Hepatocyte (in vitro differentiated cells): ENCODE data around the gene ALX4. TPM values are rescaled to one million over a fixed set of nuclear protein-coding genes. Genes with fewer than 3 reads are reported as not detected.

Experiments
- DNase-seq: peaks from one replicate; pipeline ENCODE4 v3.0.0-alpha.2; 2016; ENCODE audit warnings: low spot score
- H2AFZ ChIP-seq: fragments of 200-600 bp; sonication (generic); 2 replicates; pipeline ENCODE4 v1.6.0; 2016; ENCODE audit warnings: antibody characterized with exemption, mild to moderate bottlenecking
- H3K27ac ChIP-seq: fragments of 200-600 bp; sonication (generic); 2 replicates; pipeline ENCODE4 v1.5.1; 2016; ENCODE audit warnings: mild to moderate bottlenecking
- H3K27me3 ChIP-seq: fragments of 200-600 bp; sonication (generic); 2 replicates; pipeline ENCODE4 v1.6.1; 2016
- H3K36me3 ChIP-seq: fragments of 200-600 bp; sonication (generic); replicated peaks from 2 replicates; pipeline ENCODE4 v1.5.1; 2016; ENCODE audit warnings: low read depth; ENCODE audit not compliant: insufficient read depth
- H3K4me1 ChIP-seq: fragments of 200-600 bp; sonication (generic); 2 replicates; pipeline ENCODE4 v1.5.1; 2016; ENCODE audit warnings: mild to moderate bottlenecking, moderate library complexity; ENCODE audit not compliant: insufficient read depth
- H3K4me2 ChIP-seq: fragments of 200-600 bp; sonication (generic); 2 replicates; pipeline ENCODE4 v1.6.0; 2016
- H3K4me3 ChIP-seq: fragments of 200-600 bp; sonication (generic); 2 replicates; pipeline ENCODE4 v1.5.1; 2016; ENCODE audit warnings: mild to moderate bottlenecking
- H3K79me2 ChIP-seq: fragments of 200-600 bp; sonication (generic); 2 replicates; pipeline ENCODE4 v1.6.0; 2017; ENCODE audit warnings: mild to moderate bottlenecking
- H3K9me2 ChIP-seq: fragments of 200-600 bp; sonication (generic); replicated peaks from 2 replicates; pipeline ENCODE4 v1.6.0; 2017; ENCODE audit warnings: mild to moderate bottlenecking; ENCODE audit not compliant: insufficient read depth
- H3K9me3 ChIP-seq: fragments of 200-600 bp; sonication (generic); 2 replicates; pipeline ENCODE4 v1.5.1; 2016; ENCODE audit warnings: low read depth, mild to moderate bottlenecking
- H4K20me1 ChIP-seq: fragments of 200-600 bp; sonication (generic); 2 replicates; pipeline ENCODE4 v1.6.0; 2016; ENCODE audit warnings: mild to moderate bottlenecking; ENCODE audit not compliant: insufficient read depth, poor library complexity, severe bottlenecking
- EZH2 ChIP-seq: fragments of 200-600 bp; sonication (generic); IDR thresholded peaks from 2 replicates; pipeline ENCODE4 v1.6.1; 2016; ENCODE audit warnings: antibody characterized with exemption, mild to moderate bottlenecking, borderline replicate concordance
- EZH2phosphoT487 ChIP-seq: fragments of 200-600 bp; sonication (generic); IDR thresholded peaks from one replicate; pipeline ENCODE4 v1.6.1; 2018; ENCODE audit warnings: antibody characterized with exemption, mild to moderate bottlenecking, low read depth, moderate library complexity; ENCODE audit not compliant: unreplicated experiment, severe bottlenecking
- WGBS: methylation state at CpG from one replicate; pipeline ENCODE4 v1.1.6; 2016; ENCODE audit warnings: low lambda C conversion rate; ENCODE audit errors: missing lambda C conversion rate; 5-methylcytosine and 5-hydroxymethylcytosine counted together
- polyA plus RNA-seq: library from polyadenylated mRNA; unstranded; fragments of >200 nt; fragmentation: Nextera tagmentation; extraction: Ambion mirVana; gene quantifications from 2 replicates; pipeline ENCODE4 v1.2.1, GENCODE V29; 2016
- total RNA-seq: library from RNA; depleted of rRNA; stranded (reverse); fragments of >200 nt; gene quantifications from 2 replicates; pipeline ENCODE4 v1.2.3, GENCODE V29; 2014
- TF ChIP-seq, protein P1 (sequence below): fragments of 200-600 bp; sonication (generic); IDR thresholded peaks from 2 replicates; pipeline ENCODE4 v1.5.1; 2016; ENCODE audit warnings: antibody characterized with exemption, mild to moderate bottlenecking; ENCODE audit not compliant: poor library complexity

ALX4 gene
- total and polyA plus RNA-seq, 2 experiments from 2014 or later: 1.3 to 3.8 TPM

DNA sequence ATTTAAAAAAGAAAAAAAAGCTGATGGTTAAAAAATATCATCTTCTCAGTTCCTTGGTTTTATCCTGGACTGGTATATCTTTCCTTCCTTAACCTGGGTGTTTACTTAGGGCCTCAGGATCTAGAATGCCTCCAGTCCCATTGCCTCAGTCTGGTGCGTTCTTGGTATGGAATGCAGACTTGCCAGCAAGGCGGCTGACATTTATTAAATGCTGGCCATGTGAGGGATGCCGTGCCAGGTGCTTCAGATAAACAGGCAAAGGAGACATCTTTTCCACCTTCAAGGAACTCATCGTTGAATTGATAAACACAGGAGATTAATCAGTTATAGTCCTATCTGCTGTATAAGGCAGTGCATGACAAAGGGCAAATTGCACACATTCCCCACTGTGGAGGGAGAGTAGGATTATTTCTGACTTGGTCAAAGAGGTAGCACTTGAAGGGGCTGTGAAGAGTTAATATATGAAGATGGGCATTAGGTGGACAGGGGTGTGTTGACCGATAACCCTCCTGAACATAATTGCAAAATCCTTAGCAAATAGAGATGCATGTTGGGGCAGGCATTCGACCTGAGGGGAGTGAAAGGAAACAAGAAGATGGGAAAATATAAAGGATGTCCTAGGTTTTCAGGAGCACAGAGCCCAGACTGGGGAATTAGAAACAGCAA lies 54.4 kb downstream of the ALX4 start:
- WGBS: 67% methylated on average over 6 of the region's 6 CpGs
- TF ChIP-seq, protein P1, sequence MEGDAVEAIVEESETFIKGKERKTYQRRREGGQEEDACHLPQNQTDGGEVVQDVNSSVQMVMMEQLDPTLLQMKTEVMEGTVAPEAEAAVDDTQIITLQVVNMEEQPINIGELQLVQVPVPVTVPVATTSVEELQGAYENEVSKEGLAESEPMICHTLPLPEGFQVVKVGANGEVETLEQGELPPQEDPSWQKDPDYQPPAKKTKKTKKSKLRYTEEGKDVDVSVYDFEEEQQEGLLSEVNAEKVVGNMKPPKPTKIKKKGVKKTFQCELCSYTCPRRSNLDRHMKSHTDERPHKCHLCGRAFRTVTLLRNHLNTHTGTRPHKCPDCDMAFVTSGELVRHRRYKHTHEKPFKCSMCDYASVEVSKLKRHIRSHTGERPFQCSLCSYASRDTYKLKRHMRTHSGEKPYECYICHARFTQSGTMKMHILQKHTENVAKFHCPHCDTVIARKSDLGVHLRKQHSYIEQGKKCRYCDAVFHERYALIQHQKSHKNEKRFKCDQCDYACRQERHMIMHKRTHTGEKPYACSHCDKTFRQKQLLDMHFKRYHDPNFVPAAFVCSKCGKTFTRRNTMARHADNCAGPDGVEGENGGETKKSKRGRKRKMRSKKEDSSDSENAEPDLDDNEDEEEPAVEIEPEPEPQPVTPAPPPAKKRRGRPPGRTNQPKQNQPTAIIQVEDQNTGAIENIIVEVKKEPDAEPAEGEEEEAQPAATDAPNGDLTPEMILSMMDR: no peak
- TF ChIP-seq EZH2phosphoT487 (no peak), EZH2 (no peak)
- H2AFZ ChIP-seq: no peak overlapping the region
- peaks cover 12% of the 10 kb centered on the region for H3K9me3 ChIP-seq
- no peak overlapping the region for H3K4me3 ChIP-seq
- DNase-seq: no peak
- H3K9me2 ChIP-seq: no peaks in the 10 kb centered on the region
- no peaks in the 10 kb centered on the region for H3K79me2 ChIP-seq
- peaks cover 3% of the 10 kb centered on the region for H3K36me3 ChIP-seq
- no peak overlapping the region for H3K4me2 ChIP-seq
- H3K27me3 ChIP-seq: no peaks in the 10 kb centered on the region
- H3K4me1 ChIP-seq: no peaks in the 10 kb centered on the region
- H4K20me1 ChIP-seq: no peaks in the 10 kb centered on the region
- H3K27ac ChIP-seq: no peak overlapping the region

DNA sequence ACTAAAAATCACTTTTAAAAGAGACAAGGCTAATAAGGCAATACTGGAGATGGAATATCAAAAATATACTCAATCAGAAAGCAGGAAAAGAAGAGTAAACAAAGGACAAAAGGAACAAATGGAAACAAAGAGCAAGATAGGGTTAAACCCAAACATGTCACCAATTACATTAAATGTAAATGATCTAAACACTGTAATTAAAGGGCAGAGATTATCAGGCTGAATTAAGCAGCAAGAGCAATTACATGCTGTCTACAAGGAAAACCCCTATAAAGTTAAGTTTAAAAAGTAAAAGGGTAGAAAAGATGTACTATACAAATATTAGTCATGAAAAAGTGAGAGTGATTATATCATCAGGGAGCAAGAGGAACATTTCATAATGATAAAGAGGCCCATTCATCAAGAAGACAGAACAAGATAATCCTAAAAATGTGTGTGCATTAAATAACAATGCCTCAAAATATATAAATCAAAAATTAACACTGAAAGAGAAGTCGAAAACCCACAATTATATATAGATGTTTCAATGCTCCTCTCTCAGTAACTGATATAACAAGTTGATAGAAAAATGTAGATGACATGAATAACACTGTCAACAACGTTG lies 56.8 kb downstream of the ALX4 start:
- Histone ChIP-seq H3K27me3 (no peaks in the 10 kb centered on the region), H3K9me2 (no peaks in the 10 kb centered on the region), H3K79me2 (no peaks in the 10 kb centered on the region), H3K4me1 (no peaks in the 10 kb centered on the region), H3K27ac (no peak overlapping the region), H3K4me2 (no peak overlapping the region), H2AFZ (no peak overlapping the region), H4K20me1 (no peaks in the 10 kb centered on the region), H3K36me3 (peaks cover 3% of the 10 kb centered on the region), H3K4me3 (no peak overlapping the region), H3K9me3 (peaks cover 12% of the 10 kb centered on the region)
- no peak for TF ChIP-seq EZH2
- TF ChIP-seq, protein P1: no peak
- TF ChIP-seq EZH2phosphoT487: no peak
- no peak for DNase-seq
- WGBS: 100% methylated on average over 2 of the region's 2 CpGs

DNA sequence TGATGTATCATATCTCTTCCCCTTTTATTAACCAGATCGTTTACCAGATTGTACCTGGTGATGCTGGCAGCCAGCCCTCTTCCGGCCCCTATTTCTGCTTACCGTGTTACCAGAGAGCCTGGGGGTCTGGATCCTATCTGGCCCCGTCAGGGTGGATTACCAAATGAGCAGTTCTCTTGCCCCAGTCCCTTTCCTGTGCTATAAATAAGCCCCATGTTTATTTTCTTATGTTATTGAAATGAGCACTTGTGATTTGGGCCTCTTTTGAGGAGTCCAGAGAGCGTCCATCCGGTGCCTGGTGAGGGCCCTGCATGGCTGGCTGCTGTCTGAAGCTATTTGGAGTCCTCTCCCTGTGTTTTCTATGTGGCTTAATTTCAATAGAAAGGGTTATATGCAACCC lies 59.5 kb downstream of the ALX4 start:
- DNase-seq: no peak
- Histone ChIP-seq H3K27ac (no peak overlapping the region), H3K79me2 (no peaks in the 10 kb centered on the region), H3K9me2 (no peaks in the 10 kb centered on the region), H3K27me3 (no peaks in the 10 kb centered on the region), H3K9me3 (peaks cover 12% of the 10 kb centered on the region), H3K4me2 (no peak overlapping the region), H3K36me3 (peaks cover 3% of the 10 kb centered on the region), H3K4me3 (no peak overlapping the region), H3K4me1 (no peaks in the 10 kb centered on the region), H4K20me1 (no peaks in the 10 kb centered on the region), H2AFZ (no peak overlapping the region)
- 64% methylated on average over 6 of the region's 6 CpGs for WGBS
- TF ChIP-seq, protein P1: no peak
- TF ChIP-seq EZH2phosphoT487: no peak
- no peak for TF ChIP-seq EZH2
